Smooth muscle cell of bladder (primary cell): ENCODE data around the gene ATF1. TPM values are rescaled to one million over a fixed set of nuclear protein-coding genes. Genes with fewer than 3 reads are reported as not detected.

Source experiments
- total RNA-seq: library from RNA; depleted of rRNA; stranded (reverse); fragments of >200 nt; gene quantifications from 2 replicates; pipeline ENCODE4 v1.2.3, GENCODE V29; 2014

Gene ATF1
- total RNA-seq = 30.1 and 34.7 TPM in 2 replicates

DNA sequence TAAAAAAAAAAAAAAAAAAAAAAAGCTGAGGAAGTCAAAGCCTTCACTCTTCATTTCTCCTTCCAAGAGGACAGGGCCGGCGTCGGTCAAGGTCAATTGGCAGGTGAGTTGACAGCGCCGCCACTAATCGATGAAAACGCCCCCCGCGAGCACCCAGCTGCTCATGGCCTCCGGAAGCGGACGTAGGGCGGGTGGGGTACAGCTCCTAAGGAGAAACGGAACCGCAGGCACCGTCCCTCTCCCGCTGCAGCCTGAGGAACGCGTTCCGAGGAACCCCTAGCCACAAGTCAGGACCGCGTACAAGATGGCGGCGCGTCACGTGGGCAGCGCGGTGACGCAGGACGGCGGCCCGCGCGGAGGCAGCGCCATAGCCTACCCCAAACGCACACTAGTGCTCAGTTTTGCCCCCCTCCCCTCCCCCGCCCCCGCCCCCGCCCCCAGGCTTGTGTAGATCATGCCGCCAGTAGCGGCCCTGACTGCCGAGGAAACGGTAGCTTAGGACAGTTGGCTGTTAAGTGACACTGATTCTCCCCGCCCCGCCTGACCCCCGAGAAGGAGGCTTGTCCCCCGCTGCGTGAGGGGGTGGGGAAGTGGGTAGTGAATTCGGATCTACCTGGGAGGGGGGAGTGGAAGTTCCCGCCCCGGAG is at the start of gene ATF1:
ATF1 (plus strand) TSS at position 463 of the 647 bp plus-strand sequence. CDS start 16,045 bp downstream, outside the sequence.

GRCh38 chr12:50842637-50843493 is 79.0 kb downstream of the ATF1 start, which contains the start of gene TMPRSS12:
Gene TMPRSS12 (plus strand): TSS chr12:50842926. CDS start chr12:50842965, 39 bp downstream.

Other genes with a start within 250 kb of the ATF1 start
- gene TMPRSS12, start 78.8 kb downstream of the ATF1 start, total RNA-seq = not detected in 2 replicates
- not detected in 2 replicates for gene HIGD1C, start 188.4 kb downstream of the ATF1 start, total RNA-seq